K562 (cell line): ENCODE data around the gene TRERF1. TPM values are rescaled to one million over a fixed set of nuclear protein-coding genes. Genes with fewer than 3 reads are reported as not detected.

Source experiments
- AFF4 ChIP-seq: sonication (generic); formaldehyde crosslinking; IDR thresholded peaks from 2 replicates; pipeline ENCODE4 v1.8.0; 2023; ENCODE audit warnings: mild to moderate bottlenecking, missing genetic modification reagents
- ATF1 ChIP-seq, 2 experiments: fragments of 450-650 bp in 1 of 2; IDR thresholded peaks; 2 replicates each; pipeline ENCODE4 v1.6.1; 2016; ENCODE audit warnings: missing compliant biosample characterization in 1 of 2, missing genetic modification characterization in 1 of 2
- ATF4 ChIP-seq: fragments of 450-650 bp; formaldehyde crosslinking; IDR thresholded peaks from 2 replicates; pipeline ENCODE4 v1.4.0; 2022; ENCODE audit warnings: mild to moderate bottlenecking, moderate library complexity
- BHLHE40 ChIP-seq: IDR thresholded peaks from 2 replicates; pipeline ENCODE4 v1.6.1; 2011; ENCODE audit warnings: low read length, improper control_type of control experiment
- CHAMP1 ChIP-seq: fragments of 450-650 bp; IDR thresholded peaks from 2 replicates; pipeline ENCODE4 v1.6.1; 2016; ENCODE audit warnings: mild to moderate bottlenecking
- E2F1 ChIP-seq: sonication (generic); formaldehyde crosslinking; IDR thresholded peaks from 2 replicates; pipeline ENCODE4 v1.8.1; 2023; ENCODE audit warnings: mild to moderate bottlenecking, missing genetic modification reagents, moderate library complexity
- EWSR1 ChIP-seq: fragments of 450-650 bp; IDR thresholded peaks from 2 replicates; pipeline ENCODE4 v1.6.1; 2018; ENCODE audit warnings: borderline replicate concordance, mild to moderate bottlenecking, low read depth, moderate library complexity; ENCODE audit not compliant: partially characterized antibody
- HCFC1 ChIP-seq: IDR thresholded peaks from 2 replicates; pipeline ENCODE4 v1.6.1; 2012; ENCODE audit warnings: low read depth, low read length, improper control_type of control experiment
- KDM1A ChIP-seq, 2 experiments: fragments of 450-650 bp; IDR thresholded peaks; 2 replicates each; pipeline ENCODE4 v1.6.1; 2016; ENCODE audit warnings: mild to moderate bottlenecking in 2 of 2
- KLF16 ChIP-seq: IDR thresholded peaks from 2 replicates; pipeline ENCODE4 v1.6.1; 2016; ENCODE audit warnings: antibody characterized with exemption
- NFE2 ChIP-seq: IDR thresholded peaks from 2 replicates; pipeline ENCODE4 v1.6.1; 2014; ENCODE audit warnings: antibody characterized with exemption, low read depth
- PKNOX1 ChIP-seq: fragments of 450-650 bp; IDR thresholded peaks from 2 replicates; pipeline ENCODE4 v1.6.1; 2016
- POLR2A ChIP-seq: fragments of 450-650 bp; conservative IDR thresholded peaks from 2 replicates; pipeline ENCODE4 v1.6.1; 2016
- PRPF4 ChIP-seq: fragments of 200-400 bp; formaldehyde crosslinking; IDR thresholded peaks from one replicate; pipeline ENCODE4 v1.6.1; 2017; ENCODE audit warnings: low read length, low read depth, mild to moderate bottlenecking; ENCODE audit not compliant: insufficient read depth, poor library complexity, severe bottlenecking
- TAF9B ChIP-seq: fragments of 450-650 bp; IDR thresholded peaks from 2 replicates; pipeline ENCODE4 v1.6.1; 2018; ENCODE audit warnings: mild to moderate bottlenecking; ENCODE audit not compliant: partially characterized antibody
- polyA plus RNA-seq, 8 experiments: library from polyadenylated mRNA; depleted of rRNA in 4 of 8; stranded (reverse) in 5 of 8; unstranded in 3 of 8; fragments of >200 nt; fragmentation: Nextera tagmentation in 2 of 8; fragmentation: Illumina TruSeq in 1 of 8; extraction: Ambion mirVana in 2 of 8; extraction: Trizol in 1 of 8; gene quantifications; 2 replicates each; pipeline versions ENCODE4 v1.2.1 to v1.2.3, GENCODE V29; 2011 to 2014; ENCODE audit warnings: inconsistent platforms in 1 of 8, missing spikeins in 1 of 8
- total RNA-seq, 7 experiments: library from RNA; depleted of rRNA in 6 of 7; stranded (reverse); fragments of >200 nt in 6 of 7; fragmentation: Illumina TruSeq in 2 of 7; extraction: Trizol in 2 of 7; gene quantifications; 2 replicates each; pipeline versions ENCODE4 v1.2.1 to v1.2.3, GENCODE V29; 2011 to 2021; ENCODE audit warnings: low replicate concordance in 1 of 7

TRERF1 gene
- total and polyA plus RNA-seq, 9 of the 15 experiments (the other 6 are each of a cell fraction or from before 2014, with no cell fraction given) = 0.04 to 0.20 (median 0.07) TPM; not detected in 3

- TF ChIP-seq CHAMP1 = peak; percentile 97
- TF ChIP-seq BHLHE40 = peak; percentile 92
- peak; percentile 83 for TF ChIP-seq PKNOX1
- TF ChIP-seq PRPF4 = no peak
- no peak for TF ChIP-seq ATF4 (CRISPR knock-in tag)
- no peak for TF ChIP-seq ATF1 (CRISPR knock-in tag; IDR thresholded peaks at IDR 0.05)
- peak; percentile 85 for TF ChIP-seq ATF1 (tag; IDR thresholded peaks at IDR 0.05)
- peak; percentile 41; the same call in 1 of the 2 replicates for TF ChIP-seq NFE2
- TF ChIP-seq POLR2A = no peak
- no peak for TF ChIP-seq EWSR1
- TF ChIP-seq TAF9B = peak; percentile 89
- peak; percentile 65 for TF ChIP-seq HCFC1
- no peak for TF ChIP-seq E2F1 (CRISPR knock-in tag)
- TF ChIP-seq KDM1A (IDR thresholded peaks at IDR 0.05) = peak; percentile 89 to 94
- TF ChIP-seq AFF4 (CRISPR knock-in tag) = peak; percentile 90
- peak; percentile 93 for TF ChIP-seq KLF16
These were observed 252.4 kb downstream of the TRERF1 start (continued) for GRCh38 chr6:42199106-42199981.
